GM20000 (cell line): ENCODE data around the gene LTF.
"Not testable (repeated sequence)": the region's sequence is repeated elsewhere in the genome, so short reads cannot be mapped to it uniquely, and the experiment has no call there.

Experiments used
- DNase-seq: peaks from one replicate; pipeline ENCODE4 v3.0.0; 2012; ENCODE audit warnings: low spot score
- TF ChIP-seq, protein P1 (sequence below): IDR thresholded peaks from 2 replicates; pipeline ENCODE4 v1.5.1; 2012; ENCODE audit warnings: mild to moderate bottlenecking, control low read depth; ENCODE audit errors: extremely low read depth, missing control alignments

Gene LTF

GRCh38 chr3:46495901-46496456 is 31.3 kb upstream of the LTF start:
- TF ChIP-seq, protein P1, sequence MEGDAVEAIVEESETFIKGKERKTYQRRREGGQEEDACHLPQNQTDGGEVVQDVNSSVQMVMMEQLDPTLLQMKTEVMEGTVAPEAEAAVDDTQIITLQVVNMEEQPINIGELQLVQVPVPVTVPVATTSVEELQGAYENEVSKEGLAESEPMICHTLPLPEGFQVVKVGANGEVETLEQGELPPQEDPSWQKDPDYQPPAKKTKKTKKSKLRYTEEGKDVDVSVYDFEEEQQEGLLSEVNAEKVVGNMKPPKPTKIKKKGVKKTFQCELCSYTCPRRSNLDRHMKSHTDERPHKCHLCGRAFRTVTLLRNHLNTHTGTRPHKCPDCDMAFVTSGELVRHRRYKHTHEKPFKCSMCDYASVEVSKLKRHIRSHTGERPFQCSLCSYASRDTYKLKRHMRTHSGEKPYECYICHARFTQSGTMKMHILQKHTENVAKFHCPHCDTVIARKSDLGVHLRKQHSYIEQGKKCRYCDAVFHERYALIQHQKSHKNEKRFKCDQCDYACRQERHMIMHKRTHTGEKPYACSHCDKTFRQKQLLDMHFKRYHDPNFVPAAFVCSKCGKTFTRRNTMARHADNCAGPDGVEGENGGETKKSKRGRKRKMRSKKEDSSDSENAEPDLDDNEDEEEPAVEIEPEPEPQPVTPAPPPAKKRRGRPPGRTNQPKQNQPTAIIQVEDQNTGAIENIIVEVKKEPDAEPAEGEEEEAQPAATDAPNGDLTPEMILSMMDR, result no peak
- DNase-seq, result no peak

GRCh38 chr3:46494491-46494890 is 29.8 kb upstream of the LTF start:
- DNase-seq, result not testable (repeated sequence)

DNA sequence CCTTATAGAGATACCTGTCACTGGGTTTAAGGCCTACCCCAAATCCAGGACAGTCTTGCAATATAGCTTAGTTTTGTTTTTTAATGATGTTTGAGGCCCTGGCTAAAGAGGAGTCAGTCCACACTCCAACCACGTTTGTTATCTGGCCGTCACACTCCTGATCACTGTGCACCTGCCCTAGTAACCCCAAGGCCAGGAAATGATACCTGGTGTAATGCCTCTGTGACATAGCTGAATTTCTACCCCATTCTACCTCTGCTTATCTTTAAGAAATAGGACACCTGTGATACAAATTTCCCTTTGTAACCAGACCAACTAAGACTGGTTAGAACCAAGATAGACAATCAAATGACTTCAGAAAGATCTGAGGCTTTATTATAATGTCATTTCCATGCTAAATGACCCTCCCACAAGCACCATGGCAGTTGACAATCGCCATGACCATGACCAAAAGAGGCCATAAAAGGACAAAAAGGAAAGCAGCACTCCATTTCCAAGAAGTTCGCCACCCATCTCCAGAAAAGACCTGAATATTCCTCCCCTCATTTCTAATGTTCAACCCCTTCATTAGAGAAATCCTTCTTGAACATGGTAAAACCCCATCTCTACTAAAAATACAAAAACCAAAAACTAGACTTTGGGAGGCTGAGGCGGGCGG is 28.3 kb upstream of the LTF start:
- DNase-seq, result no peak
- TF ChIP-seq, protein P1, result no peak

GRCh38 chr3:46491089-46492070 is 26.7 kb upstream of the LTF start:
- no peak for DNase-seq
- TF ChIP-seq, protein P1, result no peak

DNA sequence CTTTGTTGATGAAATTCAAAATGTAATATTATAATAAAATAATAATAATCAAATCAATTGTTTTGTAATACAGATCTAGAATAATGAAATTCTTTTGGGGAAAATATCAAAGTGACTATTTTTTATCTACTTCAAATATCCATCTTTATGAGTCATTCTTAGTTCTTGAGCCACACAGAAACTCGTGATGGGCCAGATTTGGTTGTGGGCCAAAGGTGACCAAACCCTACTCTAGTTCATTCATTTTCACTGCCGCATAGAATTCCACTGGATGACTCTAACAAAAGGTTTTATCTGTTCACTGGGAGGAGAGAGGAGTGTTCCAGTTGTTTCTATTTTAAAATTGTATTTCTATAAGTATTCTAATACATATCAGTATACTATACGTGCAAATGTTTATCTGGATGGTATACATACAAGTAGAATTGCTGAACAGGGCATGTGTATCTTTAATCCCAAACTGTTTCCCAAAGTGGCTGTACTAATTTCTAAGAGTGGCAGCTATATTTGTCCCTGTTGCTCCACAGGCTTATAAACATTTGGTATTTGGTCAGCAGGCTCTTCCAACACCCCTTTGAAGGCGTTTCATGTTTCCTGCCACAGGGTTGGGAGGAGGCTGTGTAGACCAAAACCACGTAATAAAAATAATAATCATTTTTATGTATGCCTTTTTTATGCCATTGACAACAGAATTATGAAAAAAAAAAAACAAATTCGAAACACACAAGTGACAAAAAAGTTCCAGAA is 25.8 kb upstream of the LTF start:
- no peak for DNase-seq
- TF ChIP-seq, protein P1, result no peak

DNA sequence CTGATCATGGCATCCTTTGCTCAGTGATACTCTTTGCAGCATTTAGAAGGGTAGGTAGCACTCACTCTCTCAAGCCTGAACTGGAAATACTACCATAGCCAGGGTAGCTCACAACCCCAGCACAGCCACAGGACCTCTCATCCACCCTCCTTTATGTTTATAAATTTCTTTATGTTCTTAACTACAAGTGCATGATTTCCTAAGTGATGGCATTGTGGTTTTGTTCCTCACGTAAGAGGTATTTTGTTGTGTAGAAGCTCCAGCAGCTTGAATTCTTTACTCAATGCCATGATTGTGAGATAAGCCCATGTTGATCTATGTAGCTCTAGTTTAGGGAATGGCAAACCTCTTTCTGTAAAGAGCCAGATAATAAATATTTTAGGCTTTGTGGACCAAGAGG is 25.2 kb upstream of the LTF start:
- no peak for DNase-seq
- TF ChIP-seq, protein P1, result no peak

DNA sequence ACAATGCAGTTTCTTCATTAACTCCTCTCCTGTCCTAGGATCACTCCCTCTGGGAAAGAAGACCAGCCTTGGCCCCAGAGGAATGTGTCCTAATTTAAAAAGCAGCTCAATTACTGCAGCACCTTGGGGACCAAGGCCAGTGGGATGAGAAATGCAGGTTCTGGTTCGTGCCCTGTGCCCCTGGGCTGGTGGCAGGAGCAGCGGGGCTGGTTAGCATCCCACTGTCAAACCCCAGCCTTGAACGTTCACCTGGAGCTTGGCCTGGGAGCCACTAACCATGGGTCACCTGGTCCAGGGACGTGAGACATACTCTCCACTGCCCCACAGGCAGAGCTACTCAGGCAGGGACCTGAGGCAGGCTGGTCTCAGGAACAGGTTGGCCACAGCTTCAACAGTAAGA is 24.7 kb upstream of the LTF start:
- no peak for DNase-seq
- TF ChIP-seq, protein P1, result no peak
